ENCODE data around the gene BPI.
"Not testable (repeated sequence)": the region's sequence is repeated elsewhere in the genome, so short reads cannot be mapped to it uniquely, and the experiment has no call there.

Gene BPI

DNA sequence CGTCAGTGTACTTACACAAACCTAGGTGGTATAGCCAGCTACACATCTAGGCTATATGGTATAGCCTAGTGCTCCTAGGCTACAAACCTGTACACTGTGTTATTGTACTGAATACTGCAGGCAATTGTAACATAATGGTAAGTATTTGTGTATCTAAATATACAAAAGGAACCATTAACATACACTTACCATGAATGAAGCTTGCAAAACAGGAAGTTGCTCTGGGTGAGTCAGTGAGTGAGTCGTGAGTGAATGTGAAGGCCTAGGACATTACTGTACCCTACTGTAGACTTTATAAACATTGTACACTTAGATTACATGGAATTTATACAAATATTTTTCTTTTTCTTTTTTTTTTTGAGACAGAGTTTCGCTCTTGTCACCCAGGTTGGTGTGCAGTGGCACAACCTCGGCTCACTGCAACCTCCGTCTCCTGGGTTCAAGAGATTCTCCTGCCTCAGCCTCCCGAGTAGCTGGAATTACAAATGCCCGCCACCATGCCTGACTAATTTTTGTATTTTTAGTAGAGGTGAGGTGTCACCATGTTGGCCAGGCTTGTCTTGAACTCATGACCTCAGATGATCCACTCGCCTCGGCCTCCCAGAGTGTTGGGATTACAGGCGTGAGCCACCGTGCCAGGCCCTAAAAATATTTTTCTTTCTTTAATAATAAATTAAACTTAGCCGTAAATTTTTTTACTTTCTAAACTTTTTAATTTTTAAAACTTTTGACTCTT, 28.0 kb upstream of the BPI start:
- no peak for DNase-seq (ENCODE audit: low read depth)
- in situ Hi-C loops (cut with HindIII; ENCODE audit: low sequenced_read_pairs) = no loop called here
- no peak overlapping the region for H3K4me3 ChIP-seq (ENCODE audit: low read depth, low read length)

GRCh38 chr20:38277285-38277684, 26.7 kb upstream of the BPI start:
- TF ChIP-seq, protein P1, sequence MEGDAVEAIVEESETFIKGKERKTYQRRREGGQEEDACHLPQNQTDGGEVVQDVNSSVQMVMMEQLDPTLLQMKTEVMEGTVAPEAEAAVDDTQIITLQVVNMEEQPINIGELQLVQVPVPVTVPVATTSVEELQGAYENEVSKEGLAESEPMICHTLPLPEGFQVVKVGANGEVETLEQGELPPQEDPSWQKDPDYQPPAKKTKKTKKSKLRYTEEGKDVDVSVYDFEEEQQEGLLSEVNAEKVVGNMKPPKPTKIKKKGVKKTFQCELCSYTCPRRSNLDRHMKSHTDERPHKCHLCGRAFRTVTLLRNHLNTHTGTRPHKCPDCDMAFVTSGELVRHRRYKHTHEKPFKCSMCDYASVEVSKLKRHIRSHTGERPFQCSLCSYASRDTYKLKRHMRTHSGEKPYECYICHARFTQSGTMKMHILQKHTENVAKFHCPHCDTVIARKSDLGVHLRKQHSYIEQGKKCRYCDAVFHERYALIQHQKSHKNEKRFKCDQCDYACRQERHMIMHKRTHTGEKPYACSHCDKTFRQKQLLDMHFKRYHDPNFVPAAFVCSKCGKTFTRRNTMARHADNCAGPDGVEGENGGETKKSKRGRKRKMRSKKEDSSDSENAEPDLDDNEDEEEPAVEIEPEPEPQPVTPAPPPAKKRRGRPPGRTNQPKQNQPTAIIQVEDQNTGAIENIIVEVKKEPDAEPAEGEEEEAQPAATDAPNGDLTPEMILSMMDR (IDR thresholded peaks at IDR 0.05; ENCODE audit: low read depth, low read length, missing control alignments) = no peak
- no peak for DNase-seq (ENCODE audit: low read depth)
- in situ Hi-C loops (cut with HindIII; ENCODE audit: low sequenced_read_pairs) = no loop called here

More for the DNA sequence above, 28.0 kb upstream of the BPI start:
- TF ChIP-seq, protein P1 (IDR thresholded peaks at IDR 0.05; ENCODE audit: low read depth, low read length, missing control alignments) = no peak

GRCh38 chr20:38277691-38278090, 26.3 kb upstream of the BPI start:
- in situ Hi-C loops (cut with HindIII; ENCODE audit: low sequenced_read_pairs) = no loop called here
- H3K4me3 ChIP-seq (ENCODE audit: low read depth, low read length) = no peak overlapping the region
- no peak for DNase-seq (ENCODE audit: low read depth)
- TF ChIP-seq, protein P1 (IDR thresholded peaks at IDR 0.05; ENCODE audit: low read depth, low read length, missing control alignments) = no peak

More at GRCh38 chr20:38277285-38277684, 26.7 kb upstream of the BPI start:
- H3K4me3 ChIP-seq (ENCODE audit: low read depth, low read length) = no peak overlapping the region

DNA sequence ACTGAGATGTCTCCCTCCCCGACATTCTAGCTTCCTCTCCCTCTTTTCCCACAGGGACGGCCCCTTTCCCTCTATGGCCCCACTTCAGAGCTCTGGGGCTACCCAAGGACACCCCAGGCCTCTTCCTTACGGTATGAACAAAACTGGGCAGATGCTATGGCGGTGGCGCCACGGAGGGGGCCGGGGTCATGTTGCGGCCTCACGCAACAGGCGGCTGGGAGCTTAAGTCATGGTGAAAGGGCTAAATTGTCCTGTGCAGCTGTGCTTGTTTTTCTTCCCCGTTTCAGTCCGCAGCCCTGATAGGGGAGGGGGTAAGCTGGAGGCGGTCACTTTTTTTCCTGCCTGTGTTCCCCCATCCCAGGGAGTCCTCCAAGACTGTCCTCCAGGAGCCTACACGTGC, 25.8 kb upstream of the BPI start:
- in situ Hi-C loops (cut with HindIII; ENCODE audit: low sequenced_read_pairs) = no loop called here

GRCh38 chr20:38278763-38279162, 25.2 kb upstream of the BPI start:
- in situ Hi-C loops (cut with HindIII; ENCODE audit: low sequenced_read_pairs) = no loop called here
- no peak overlapping the region for H3K4me3 ChIP-seq (ENCODE audit: low read depth, low read length)

More for the DNA sequence above, 25.8 kb upstream of the BPI start:
- no peak for DNase-seq (ENCODE audit: low read depth)
- TF ChIP-seq, protein P1 (IDR thresholded peaks at IDR 0.05; ENCODE audit: low read depth, low read length, missing control alignments) = no peak
- H3K4me3 ChIP-seq (ENCODE audit: low read depth, low read length) = no peak overlapping the region

GRCh38 chr20:38281176-38281915, 22.6 kb upstream of the BPI start:
- in situ Hi-C loops (cut with HindIII; ENCODE audit: low sequenced_read_pairs); H3K4me3 ChIP-seq (ENCODE audit: low read depth, low read length); DNase-seq (ENCODE audit: low read depth): not testable (repeated sequence)

More at GRCh38 chr20:38278763-38279162, 25.2 kb upstream of the BPI start:
- no peak for DNase-seq (ENCODE audit: low read depth)
- TF ChIP-seq, protein P1 (IDR thresholded peaks at IDR 0.05; ENCODE audit: low read depth, low read length, missing control alignments) = no peak

DNA sequence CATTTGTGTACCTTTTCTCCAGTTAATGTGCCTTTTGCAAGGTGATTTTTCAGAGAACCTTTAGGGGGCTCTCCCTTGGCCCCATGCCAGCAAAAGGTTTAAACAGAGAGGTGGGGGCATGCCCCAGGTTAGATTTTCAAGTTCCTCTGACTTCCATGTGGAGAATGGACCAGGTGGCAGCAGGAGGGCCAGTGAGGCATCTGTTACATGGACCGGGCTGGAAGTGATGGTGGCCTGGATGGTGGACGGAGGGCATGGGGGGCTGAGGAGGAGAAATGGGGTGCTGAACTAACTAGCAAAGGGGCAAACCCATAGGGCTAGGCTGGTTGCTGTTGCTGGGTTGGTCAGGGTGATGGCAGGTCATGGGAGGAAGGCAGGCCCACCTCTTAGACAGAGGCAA, 20.7 kb upstream of the BPI start:
- no peak for DNase-seq (ENCODE audit: low read depth)
- in situ Hi-C loops (cut with HindIII; ENCODE audit: low sequenced_read_pairs) = no loop called here
- TF ChIP-seq, protein P1 (IDR thresholded peaks at IDR 0.05; ENCODE audit: low read depth, low read length, missing control alignments) = no peak
- no peak overlapping the region for H3K4me3 ChIP-seq (ENCODE audit: low read depth, low read length)

DNA sequence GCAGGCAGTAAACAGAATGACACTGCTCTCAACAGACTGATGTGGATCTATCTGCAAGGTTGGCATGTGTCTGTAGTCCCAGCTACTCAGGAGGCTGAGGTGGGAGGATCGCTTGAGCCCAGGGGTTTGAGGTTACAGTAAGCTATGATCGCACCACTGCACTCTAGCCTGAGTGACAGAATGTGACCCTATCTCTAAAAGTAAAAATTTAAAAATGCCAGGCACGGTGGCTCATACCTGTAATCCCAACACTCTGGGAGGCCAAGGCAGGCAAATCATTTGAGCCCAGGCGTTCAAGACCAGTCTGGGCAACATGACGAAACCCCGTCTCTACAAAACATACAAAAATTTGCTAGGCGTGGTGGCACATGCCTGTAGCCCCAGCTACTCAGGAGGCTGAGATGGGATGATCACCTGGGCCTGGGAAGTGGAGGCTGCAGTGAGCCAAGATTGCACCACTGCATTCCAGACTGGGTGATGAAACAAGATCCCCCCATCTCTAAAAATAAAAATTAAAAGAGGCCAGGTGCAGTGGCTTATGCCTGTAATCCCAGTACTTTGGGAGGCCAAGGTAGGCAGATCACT, 19.8 kb upstream of the BPI start:
- in situ Hi-C loops (cut with HindIII; ENCODE audit: low sequenced_read_pairs); H3K4me3 ChIP-seq (ENCODE audit: low read depth, low read length); DNase-seq (ENCODE audit: low read depth): not testable (repeated sequence)
